Hepatic stellate cell (primary cell): ENCODE measurements around the gene FAM3D.

Experiments used
- DNase-seq: peaks from one replicate; pipeline ENCODE4 v3.0.0; 2011; ENCODE audit warnings: low spot score

The FAM3D gene

DNA sequence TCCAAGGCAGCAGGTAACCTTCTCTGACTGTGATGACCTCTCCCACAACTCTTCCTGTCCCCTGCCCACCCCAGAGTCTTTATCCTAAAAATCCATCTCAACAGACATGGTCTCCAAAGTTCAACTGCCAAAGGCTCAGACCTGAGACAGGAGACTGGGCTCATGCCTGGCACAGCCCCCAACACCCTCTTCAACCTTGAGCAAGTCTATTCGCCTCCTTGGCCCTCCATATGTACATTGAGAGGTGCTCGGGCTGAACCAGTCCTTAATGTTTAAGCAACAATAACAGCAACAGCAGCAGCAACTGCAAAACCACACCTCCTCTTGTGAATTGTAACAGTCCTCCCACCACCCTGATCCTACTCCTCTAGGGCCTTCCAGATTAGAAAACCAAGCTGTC lies 9.9 kb downstream of the FAM3D start:
- no peak for DNase-seq

DNA sequence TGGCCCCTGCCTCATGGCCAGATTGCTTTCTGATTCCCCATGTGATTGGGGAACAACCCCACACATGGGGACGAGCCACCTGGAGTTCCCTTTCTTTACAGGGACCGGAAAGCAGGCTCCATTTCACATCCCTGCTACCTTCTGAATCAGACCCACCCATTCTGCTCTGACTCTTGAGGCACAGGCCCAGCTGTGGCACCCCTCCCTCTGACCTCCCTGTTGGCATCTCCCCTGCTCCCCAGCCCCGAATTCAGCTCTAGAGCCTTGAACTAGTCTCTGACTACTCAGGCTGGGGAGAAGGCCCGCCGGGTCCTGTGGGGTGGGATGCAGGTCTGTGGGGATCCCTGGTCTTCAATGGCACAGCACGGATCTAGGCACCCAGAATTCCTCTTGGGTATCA lies 12.1 kb downstream of the FAM3D start:
- no peak for DNase-seq

DNA sequence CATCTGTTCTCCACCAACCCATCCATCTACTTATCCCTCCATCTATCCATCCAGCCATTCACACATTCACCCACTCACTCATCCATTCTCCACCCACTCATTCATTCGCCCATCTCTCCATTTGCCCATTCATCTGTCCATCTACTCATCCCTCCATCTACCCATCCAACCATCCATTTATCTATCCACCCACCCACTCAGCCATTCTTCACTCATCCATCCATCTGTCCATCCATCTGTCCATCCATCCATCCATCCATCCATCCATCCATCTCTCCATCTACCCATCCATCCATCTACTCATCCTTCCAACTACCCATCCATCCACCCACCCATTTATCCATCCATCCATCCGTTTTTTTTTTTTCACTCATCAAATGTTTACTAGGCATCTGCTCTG lies 13.9 kb downstream of the FAM3D start:
- no peak for DNase-seq

DNA sequence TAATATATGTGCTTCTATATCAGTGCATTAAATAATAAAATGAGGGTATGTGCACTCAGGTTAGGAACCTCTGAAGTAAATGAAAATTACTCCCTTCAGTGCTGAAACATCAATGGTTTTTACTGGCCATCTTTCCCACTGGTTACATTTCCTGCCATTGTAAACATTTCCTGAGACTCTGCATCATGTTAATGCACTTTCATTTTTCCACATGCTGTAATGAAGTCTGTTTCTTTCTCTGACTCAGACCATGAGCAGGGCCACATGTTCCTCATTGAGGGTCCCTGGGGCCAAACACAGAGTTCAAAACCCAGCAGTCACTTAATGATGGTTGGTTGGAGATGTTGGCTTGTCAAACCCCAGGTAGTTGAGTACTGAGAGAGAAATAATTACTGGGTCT lies 15.3 kb downstream of the FAM3D start:
- no peak for DNase-seq

DNA sequence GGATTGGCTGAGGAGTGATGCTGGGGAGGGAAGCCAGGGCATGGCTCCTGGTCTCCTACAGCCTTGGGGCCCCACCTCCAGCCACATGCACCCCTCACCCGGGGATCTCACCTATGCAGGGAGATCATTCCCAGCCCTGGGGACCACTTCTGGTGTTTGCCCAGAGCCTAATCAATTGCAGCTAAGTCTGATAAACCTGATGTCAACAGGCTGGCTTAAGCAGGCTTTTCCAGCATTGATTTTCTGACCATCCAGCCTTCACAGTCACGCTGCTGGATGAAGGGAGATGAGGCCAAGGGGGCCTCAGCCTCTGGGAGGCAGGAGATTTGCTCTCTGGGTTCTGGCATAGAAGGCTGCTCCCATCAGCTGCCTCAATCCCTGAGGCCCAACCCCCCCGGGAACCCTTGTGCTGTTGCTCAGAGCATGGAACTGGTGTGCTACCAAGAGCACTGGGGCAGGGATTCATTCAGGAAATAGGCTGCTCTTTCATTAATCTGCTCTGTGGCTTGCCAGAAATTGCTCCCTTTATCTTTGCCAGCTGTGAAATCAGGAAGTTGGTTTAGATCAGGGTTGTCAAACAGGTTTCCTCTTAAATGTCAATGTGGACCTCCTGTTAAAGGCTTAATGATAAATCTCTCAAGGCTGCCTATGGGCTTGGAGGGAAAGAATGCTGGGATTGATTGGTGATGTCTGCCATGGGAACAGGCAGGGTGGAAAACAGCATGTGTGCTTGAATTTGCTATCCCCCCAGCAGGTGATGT lies 19.0 kb downstream of the FAM3D start:
- no peak for DNase-seq

DNA sequence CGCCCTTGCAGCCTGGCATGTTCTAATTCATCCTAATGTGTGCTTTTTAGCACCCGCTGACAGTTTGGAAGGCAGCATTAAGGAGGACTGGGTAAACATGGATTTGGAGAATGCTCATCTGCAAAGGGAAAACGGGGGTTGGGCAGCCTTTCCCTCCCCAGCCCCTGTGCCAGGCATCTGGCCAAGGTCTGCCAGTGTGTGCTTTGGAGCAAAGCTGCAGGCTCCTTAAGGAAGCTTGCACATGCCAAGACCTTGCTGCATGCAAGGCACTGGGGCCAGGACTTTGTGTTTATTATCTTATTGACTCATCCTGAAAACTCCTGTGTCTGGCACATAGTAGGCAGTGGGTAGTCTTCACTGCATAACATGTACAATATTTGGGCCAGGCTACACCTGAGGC lies 20.1 kb downstream of the FAM3D start:
- DNase-seq = no peak

DNA sequence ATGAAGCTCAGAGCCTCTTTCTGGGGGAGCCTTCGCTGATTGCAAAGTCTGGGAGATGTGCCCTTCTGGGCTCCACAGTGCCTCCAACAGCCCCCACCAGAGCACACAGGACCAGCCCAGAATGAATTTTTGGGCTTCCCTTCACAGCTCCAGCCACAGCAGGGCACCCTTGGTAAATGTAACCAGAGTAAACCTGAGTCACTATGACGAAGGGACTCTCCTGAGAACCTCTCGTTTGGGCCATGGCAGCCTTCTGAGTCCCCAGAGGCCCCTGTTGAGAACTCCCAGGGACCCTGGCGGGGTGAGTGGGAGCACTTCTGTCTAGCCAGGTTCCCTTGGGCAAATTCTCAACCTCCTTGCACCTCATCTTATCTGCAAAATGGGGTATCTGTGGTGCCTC lies 20.8 kb downstream of the FAM3D start:
- no peak for DNase-seq

DNA sequence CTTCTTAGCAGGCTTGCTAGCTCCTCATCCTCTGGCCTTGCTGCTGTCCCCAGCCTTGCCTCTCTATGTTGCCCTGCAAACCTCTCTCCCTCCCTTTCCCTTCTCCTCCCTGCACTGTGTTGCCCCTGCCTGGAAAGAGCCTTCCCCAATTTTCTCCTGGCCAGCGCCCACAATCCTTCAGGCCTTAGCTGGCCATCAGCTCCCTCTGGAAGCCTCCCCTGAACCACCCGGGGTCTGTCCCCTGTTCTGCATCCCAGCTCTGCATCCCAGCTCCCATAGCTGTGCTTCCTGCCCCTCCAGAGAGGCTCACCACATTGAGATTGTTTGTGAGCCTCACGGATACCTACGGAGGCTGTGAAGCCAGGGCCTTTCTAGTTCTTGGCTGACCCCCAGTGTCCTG lies 23.7 kb downstream of the FAM3D start:
- no peak for DNase-seq

DNA sequence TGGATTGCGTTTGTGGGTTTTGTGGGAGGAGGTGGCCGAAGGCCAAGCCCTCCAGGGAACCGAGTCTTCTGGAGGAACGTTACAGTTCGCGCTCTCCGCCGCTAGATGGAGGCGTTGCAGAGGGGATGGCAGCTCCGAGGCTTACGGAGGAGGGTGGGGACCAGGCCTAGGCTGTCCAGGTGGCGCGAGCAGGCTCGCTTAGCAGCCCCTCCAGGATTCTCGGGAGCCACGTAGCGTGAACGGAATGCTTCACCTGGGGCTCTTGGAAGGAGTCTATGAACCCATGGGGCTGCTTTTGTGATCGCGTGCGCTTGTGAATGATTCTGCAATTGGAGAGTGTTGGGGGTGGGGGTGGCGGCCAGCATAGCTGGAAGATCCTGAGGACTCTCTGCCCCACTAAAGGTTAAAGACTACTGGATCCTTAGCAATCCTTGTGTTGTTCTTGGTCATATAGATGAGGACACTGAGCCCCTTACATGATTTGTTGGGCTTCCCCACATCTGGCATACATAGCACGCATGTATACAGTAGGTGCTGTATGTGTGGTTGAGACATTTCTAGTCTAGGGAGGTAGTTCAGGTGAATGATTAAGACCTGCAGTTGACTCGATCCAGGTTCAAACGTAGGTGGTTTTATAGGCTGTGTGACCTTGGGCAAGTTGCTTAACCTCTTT lies 25.7 kb downstream of the FAM3D start:
- peak; percentile 89 for DNase-seq

DNA sequence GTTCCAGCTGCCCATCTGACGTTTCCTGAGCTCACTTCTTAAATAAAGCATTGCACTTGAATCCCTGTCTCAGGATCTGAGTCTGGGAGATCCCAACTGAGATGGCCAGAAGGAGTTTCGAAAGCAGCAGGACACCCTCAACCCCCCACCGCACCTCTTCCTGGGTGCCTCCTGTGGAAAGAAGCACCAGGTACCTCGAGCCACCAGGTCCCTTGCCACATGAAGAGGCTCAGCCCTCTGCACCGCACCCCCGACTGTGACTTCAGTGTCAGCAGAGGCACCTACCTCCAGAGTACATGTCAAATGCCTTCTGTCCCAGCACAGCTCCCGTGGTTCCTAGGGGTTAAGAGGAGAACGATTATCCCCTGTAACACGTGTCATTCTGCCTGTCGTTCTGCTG lies 26.7 kb downstream of the FAM3D start:
- no peak for DNase-seq

DNA sequence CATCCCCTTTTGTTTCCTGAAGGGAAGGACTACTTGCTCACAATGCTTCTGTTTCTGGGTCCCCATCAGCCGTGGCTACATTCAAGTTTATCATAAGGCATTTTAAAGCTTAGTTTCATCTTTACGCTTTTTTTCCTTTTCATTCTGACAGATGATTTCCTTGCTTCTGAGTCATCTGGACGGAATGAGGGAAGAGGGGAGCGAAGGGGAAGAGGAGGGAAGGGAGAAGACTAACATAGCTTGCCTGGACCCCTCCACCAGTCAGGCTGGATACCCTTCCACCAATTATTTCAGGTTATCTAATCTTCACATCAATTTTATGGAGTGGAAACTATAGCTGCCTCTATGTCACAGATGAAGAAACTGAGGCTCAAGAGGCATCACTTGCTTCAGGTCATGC lies 27.6 kb downstream of the FAM3D start:
- DNase-seq = peak; percentile 50

DNA sequence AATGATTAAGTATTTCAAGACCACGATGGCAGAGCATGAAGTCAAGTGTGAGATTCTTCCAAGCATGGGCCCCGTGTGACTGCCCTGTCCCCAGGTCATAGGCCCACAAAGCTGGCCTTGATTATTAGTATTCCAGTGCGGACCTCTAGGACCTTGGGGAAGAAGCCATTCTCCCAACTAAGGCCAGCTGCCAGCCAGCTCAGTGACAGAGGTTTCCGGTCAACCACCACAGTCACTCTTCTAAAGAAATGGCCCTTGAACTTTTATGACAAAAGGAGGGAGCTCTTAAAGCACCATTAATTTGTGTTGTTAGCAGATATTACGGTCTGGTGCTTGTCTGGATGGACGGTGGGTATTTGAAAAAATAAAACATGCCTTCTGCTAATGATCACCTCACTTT lies 28.0 kb downstream of the FAM3D start:
- no peak for DNase-seq

DNA sequence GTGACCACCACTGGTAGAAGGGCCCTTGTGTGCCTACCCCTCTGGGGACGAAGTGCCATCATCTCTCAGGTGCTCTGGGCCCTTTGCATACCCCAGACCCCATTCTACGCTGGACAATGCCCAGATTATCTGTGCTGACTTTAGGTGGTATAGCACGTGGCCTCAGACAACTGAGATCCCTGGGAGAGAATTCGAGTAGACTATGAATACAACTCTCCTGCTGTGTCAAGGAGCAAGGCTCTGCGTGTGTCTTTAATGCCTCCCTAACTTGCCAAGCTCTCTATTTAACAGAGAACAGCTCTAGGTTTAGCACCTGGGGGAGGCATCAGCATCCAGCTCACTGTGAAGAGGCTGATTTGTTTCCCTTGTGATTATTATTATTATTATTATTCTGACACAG lies 29.1 kb downstream of the FAM3D start:
- DNase-seq = no peak

DNA sequence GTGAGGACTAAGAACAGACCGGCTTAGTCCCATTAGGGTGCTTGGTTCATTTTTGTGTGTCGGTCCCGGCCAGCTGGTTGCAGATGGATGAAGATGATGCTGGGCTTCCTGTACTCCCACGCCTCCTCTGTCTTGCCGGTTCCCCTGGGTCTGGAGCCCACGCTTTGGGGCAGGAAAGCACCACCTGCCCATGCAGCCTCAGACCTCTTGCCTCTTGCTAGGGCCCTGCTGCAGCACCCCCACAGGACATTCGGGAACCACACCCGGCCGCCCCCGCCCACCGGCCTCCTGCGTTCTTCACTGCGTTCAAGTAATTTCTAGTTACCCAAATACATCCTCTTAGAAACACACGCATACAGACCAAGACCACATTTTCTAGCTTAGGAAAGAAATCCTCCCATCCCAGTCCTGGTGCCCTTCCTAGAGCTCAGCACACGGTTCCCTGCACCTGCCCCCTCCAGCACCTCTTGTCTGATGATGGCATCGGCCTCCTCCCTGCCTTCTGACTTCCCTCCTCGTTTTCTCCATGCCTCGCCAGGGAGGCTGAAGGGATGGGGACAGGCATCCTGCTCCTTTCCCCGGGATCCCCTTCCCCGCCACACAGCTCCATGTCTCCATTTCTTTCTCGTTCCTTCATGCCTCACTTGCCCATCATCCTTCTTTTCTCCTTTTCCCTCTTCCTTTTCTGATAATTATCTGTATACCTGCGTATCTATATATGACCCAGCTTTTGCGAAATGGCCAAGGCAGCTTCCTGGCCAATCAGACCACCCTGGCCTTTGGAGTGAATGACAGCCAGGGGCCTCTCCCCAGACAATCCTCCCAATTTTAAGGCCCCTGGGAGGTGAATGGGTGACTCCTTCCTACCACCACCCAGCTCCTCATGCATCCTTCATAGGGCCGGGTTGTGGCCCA lies 30.9 kb downstream of the FAM3D start:
- no peak for DNase-seq

DNA sequence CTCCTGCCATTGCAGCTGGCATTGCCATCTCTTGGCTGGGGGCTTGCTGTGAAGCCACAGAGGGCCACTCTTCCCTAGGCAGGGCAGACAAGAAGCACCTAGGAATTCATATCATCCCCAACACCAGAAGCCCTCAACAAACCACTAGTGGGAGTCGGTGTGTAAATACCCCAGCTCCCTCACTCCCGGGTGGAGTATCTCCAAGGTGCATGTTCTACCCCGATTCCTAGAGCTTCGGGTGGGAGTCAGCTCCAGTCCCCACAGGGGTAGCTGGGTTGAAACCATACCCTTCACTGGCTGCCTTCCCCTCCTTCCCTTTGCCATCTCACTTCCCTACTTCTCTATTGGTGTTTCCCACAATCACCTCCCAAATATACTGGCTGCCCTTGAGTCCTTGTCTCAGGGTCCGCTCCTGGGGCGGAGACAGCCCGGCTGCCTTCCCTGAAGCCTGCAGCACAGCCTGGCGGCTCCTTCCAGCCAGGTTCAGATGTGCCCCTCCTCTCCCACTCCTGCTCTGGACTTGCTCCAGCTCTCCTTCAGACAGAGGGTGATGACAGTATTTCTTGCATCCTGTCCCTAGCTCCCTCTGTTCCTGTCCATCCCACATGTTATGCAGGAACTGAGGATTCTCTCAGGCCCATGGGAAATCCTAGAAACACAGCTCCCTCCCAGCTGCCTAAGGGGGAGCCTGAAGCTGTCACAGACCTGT lies 33.3 kb downstream of the FAM3D start:
- no peak for DNase-seq

DNA sequence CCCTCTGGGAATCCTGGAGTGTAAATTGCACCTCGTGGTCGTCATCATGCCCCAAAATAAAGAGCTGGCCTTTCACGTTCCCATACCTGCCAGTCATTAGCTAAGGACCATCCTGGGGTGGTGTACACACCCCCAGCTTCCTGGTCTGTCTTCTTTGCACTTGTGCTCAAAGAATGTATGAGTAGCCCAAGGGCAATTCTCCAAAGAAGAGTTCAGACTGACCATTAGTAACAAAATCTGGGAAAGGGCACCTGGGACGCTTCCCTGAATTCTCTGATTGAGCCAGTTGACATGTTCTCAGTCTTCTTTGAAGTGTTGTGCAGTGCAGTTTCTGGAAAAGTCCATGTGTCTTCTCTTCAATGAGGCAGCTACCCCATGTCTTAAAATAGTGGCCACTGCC lies 34.8 kb downstream of the FAM3D start:
- DNase-seq = no peak

DNA sequence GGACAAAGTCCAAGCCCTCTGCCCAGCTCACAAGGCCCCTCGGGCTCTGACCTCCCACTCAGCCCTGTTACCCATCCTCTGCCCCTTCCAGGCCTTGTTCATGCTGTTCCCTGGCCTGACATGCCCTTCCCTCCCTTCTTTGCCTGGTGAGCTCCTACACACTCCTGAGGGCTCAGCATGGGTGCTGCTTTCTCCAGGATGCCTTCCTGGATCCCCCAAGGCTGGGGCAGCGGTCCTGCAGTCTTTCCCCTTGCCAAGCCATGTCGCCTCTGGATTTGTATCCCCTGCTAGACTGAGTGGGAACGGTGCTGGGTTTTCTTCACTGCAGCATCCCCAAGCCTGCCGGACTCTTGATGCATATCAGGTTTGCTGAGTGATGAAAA lies 35.9 kb downstream of the FAM3D start:
- no peak for DNase-seq

DNA sequence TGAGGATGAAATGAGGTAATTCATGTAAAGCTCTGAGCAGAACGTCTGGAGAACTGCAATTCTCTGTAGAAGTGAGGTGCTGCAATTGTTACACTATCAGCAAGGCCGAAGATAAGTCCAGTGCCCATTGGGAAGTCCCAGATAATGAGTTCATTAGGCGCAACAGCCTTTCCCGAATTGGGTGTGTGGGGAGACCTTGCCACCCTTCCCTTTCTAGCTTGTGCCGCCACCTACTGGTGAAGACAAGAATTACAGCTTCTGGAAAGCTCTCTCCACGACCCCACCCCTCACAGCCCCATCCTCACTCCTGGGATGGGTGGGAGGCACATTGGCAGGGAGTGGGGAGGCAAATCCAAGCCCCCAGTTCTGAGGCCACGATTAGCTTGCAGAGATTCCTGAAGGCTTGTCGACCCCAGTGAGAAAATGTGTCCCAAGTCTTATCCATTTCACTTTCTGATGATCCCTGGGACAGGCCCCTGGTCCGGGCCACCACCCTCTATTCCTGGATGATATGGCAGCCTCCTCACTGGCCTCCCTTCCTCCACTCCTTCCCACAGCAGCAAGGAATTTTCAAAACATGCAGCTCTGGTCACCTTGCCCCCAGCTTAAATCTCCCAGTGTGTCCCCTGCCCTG lies 36.4 kb downstream of the FAM3D start:
- DNase-seq = peak; percentile 66

DNA sequence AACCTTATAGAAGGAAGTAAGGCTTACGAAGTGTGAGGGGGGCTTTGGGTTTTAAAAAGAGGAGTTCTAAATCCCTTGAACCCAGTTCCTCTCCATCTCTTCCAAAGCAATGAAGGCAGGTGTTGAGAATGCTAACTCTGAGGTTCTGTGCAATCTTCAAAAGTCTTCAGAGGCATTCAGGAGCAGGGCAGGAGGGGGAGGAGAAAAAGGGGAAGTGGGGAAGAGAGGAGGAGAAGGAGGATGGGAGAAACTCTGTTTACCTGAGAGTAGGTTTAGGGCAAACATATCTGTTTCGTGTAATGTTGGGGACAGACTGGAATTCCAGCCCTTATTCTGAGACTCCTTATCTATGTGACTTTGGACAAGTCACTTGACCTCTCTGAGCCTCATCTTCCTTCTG lies 36.9 kb downstream of the FAM3D start:
- DNase-seq = no peak

DNA sequence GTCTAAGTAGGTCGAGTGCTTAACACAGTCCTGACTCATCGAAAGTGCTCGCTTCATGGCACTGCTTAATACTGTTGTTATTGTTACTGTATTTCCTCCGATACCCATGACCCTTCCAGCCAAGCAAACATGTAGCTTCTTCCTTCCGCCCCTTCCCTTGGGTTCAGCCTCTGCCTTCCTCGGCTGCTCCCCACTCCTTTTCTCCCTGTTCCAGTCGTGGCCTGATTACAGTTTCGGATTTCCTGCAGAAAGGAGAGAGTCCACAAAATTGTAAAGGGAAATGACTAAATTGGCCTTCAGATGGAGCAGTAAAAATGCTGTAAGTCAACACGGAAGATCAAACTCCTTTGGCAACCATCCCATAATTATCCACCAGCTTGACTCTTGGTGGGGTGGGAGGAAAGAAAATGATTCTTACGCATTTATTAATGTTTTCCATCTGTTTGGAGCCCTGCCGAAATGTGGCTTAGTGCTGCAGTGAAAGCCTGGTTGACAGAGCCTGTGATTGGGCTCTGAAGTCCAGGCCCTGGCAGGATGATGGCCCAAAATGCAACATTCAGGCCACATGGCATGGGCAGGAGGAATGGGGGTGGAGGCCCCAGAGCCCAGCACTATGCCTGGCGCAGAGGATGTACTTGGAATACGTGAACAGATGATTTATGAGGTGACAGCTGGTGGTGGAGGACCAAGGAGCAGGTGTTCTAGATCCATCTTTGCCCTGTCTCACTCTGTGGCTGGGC lies 37.6 kb downstream of the FAM3D start:
- DNase-seq = peak; percentile 77

DNA sequence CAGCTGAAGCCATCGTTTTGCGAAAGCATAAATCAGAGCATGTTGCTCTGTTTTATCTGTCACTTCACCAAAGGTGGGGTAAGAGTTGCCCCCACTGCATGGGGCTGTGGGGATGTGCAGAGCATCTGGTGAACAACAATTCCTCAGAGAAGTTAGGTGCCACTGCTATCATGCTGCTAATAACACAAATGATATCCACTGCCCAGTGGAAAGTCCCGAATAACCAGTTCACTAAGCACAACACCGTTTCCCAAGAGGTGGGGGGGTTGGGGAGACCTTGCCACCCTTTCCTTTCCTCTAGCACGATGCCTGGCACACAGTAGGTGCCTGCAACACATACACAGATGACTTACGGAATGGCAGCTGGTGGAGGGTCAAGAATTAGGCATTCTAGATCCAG lies 38.6 kb downstream of the FAM3D start:
- DNase-seq = no peak
